GM12892 (cell line): ENCODE data around the gene AKAP13.

Source experiments
- POLR2A ChIP-seq: IDR thresholded peaks from 2 replicates; pipeline ENCODE4 v1.6.1; 2011; ENCODE audit warnings: low read depth, low read length, control low read depth
- TAF1 ChIP-seq: IDR thresholded peaks from 2 replicates; pipeline ENCODE4 v1.6.1; 2011; ENCODE audit warnings: low read depth, mild to moderate bottlenecking, control low read depth, low read length, borderline replicate concordance

DNA sequence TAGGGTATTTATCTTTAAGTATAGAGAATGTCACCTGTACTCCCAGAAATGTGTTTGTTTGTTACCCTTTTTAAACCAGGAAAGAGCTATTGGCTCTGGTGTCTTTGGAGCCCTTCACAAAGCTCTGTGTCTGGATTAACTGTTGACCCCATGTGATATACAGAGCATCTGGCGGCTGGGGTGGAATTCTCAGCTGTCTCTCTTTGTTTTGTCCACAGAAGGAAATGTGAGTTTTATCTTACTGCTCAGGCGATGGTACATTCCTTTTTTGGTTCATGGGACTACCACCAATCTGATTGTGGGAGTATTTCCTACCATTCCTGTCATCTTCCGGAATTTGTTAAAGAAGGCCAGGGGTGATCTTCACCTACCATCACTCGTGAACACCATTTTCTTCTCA, 120.3 kb downstream of the AKAP13 start:
- TF ChIP-seq TAF1 (no peak), POLR2A (no peak)
